Measurements from ENCODE around the gene ANKRD53.

DNA sequence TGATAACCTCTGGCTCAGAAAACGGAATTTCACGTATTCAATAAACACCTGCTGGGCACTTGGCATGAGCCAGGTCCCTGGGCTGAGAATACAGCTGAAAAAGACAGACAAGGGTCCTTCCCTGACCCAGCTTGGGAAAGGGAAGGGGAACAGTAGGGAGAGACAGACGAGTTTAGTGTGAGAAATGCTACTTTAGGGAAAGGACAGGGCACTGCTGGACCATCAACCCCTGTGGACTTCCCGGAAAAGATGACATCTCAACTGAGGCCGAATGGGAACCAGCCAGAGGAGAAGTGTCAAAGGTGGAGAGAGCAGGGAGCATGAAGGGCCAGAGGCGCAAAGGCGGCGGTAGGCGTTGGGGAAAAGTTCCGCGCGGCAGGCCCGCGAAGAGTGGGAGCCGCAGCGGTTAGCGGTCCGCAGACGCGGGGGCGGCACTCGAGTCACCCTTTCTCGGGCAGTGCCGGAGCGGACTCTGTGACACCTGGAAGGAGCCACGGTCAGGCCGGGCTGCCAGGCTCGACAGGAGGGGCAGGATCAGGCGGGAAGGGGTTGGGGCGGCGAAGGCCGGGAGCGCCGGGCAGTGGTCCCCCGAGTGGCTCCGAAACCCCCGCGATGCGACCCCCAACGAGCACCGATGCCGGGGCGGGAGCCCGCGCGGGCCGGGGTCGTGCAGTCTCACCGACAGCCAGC, 15.7 kb downstream of the ANKRD53 start:
- TF ChIP-seq POLR2A (IDR thresholded peaks at IDR 0.05), result no peak
- TF ChIP-seq, protein P1, sequence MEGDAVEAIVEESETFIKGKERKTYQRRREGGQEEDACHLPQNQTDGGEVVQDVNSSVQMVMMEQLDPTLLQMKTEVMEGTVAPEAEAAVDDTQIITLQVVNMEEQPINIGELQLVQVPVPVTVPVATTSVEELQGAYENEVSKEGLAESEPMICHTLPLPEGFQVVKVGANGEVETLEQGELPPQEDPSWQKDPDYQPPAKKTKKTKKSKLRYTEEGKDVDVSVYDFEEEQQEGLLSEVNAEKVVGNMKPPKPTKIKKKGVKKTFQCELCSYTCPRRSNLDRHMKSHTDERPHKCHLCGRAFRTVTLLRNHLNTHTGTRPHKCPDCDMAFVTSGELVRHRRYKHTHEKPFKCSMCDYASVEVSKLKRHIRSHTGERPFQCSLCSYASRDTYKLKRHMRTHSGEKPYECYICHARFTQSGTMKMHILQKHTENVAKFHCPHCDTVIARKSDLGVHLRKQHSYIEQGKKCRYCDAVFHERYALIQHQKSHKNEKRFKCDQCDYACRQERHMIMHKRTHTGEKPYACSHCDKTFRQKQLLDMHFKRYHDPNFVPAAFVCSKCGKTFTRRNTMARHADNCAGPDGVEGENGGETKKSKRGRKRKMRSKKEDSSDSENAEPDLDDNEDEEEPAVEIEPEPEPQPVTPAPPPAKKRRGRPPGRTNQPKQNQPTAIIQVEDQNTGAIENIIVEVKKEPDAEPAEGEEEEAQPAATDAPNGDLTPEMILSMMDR (IDR thresholded peaks at IDR 0.05), result no peak

Measured in uterus (tissue), 2 donors.